NCI-H146 (cell line): ENCODE results near the gene DCUN1D1.

Experiments used
- DNase-seq: peaks from one replicate; lab custom pipeline; 2025; lab: John Stamatoyannopoulos, UW

The DCUN1D1 gene

GRCh38 chr3:182892226-182892625, 88.1 kb downstream of the DCUN1D1 start:
- no peak for DNase-seq

DNA sequence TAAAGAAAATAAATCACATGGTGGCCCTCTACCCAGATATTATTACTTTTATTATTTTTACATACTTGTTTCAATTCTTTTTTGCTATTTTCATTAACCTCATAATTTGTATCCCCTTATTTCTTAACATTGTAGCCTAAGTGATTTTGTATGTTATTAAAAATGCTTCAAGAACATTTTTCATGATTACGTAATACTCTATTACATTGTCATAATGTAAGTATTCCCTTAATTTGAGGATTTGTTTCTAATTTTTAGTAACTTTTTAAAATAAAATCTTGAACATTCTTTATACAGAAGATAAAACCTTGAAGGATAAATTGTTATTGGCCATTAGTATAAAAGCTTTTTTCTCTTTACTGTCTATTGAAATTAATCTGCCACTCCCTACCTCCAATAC, 89.0 kb downstream of the DCUN1D1 start:
- DNase-seq, result no peak

GRCh38 chr3:182889948-182890629, 90.2 kb downstream of the DCUN1D1 start:
- DNase-seq, result no peak
